MM.1S (cell line): ENCODE data around the gene ZNF775.

Experiments used
- CTCF ChIP-seq: fragments of 300-600 bp; sonication (generic); IDR thresholded peaks from 2 replicates; pipeline ENCODE4 v1.5.1; 2016; ENCODE audit warnings: antibody characterized with exemption, low read length, mixed read lengths
- EZH2 ChIP-seq: fragments of 300-600 bp; sonication (generic); optimal IDR thresholded peaks from 2 replicates; pipeline ENCODE3; 2017; ENCODE audit warnings: low read depth, mild to moderate bottlenecking, antibody characterized with exemption, low read length, mixed read lengths
- EZH2phosphoT487 ChIP-seq: fragments of 300-600 bp; sonication (generic); IDR thresholded peaks from 2 replicates; pipeline ENCODE4 v1.6.1; 2018; ENCODE audit warnings: antibody characterized with exemption, low read length

DNA sequence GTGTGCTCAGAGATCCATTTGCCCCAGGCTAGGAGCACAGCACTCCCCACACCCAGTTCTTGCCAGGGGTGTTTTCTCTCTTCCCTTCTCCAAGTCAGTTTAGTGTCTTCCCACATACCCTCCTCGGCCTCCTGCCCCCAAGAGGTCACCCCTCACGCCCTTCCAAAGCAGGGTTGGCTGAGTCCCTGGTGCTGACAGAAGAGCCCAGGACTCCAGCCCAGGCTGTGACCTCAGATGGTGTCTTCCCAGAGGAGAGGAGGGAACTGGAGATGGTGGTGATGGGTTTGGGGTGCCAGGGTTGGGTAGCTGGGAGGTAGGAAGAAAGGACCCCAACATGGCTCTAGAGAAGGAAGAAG is 19.8 kb downstream of the ZNF775 start:
- TF ChIP-seq CTCF (no peak), EZH2phosphoT487 (no peak), EZH2 (no peak)
